Hair follicle dermal papilla cell (primary cell): ENCODE results near the gene MBTPS1. TPM values are rescaled to one million over a fixed set of nuclear protein-coding genes. Genes with fewer than 3 reads are reported as not detected.

Experiments
- small RNA-seq: library from RNA; depleted of rRNA; stranded (forward); fragments of <200 nt; gene quantifications from one replicate; pipeline ENCODE3, GENCODE V24; 2012
- total RNA-seq: library from RNA; depleted of rRNA; stranded (reverse); fragments of >200 nt; gene quantifications from 2 replicates; pipeline ENCODE4 v1.2.3, GENCODE V29; 2012

Gene MBTPS1
- total RNA-seq: 127 and 153 TPM in 2 replicates

GRCh38 chr16:84116720-84117493 lies at the start of gene MBTPS1:
Gene MBTPS1, minus strand, starts transcription at chr16:84116942. Its CDS starts 15,159 bp downstream, at chr16:84101783.

GRCh38 chr16:84144859-84145639 lies 28.3 kb upstream of the MBTPS1 start, which contains the start of the genes DNAAF1 and HSDL1:
Gene DNAAF1, plus strand, starts transcription at chr16:84145308. Its CDS starts 133 bp downstream, at chr16:84145441.
Gene HSDL1, minus strand, starts transcription at chr16:84145177. Its CDS starts 13,856 bp downstream, at chr16:84131321.

DNA sequence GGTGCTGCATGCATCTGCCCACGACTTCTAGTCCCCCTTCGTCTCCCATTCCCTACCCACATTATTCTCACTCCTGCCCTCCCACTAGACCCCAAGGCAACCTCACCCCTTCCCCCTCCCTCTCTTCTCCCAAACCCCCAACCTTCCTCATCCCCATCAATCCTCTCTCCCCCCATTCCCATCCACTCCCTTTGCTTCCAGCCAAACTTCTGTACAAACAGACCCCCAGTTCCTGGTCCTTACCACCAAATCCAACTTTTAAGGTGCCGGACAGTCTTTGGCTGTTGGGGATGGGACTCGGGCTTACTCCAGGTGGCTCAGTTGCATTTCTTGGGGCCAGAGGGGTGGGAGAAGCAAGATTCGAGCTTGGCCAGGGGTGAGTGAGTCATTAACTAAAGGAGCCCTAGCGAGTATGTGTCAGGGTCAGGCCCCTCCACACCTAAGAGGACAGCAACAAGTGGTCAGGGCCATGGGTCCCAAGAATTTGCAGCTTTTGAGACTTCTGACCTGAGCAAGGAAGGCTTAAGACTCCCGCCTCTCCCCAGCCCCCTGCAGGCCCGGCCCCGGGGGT lies 74.3 kb downstream of the MBTPS1 start, which contains the start of gene SLC38A8:
Gene SLC38A8, minus strand, starts transcription at position 488 of the 571 bp plus-strand sequence. CDS start 638 bp downstream, outside the sequence.

Small RNA genes lying within 50 kb of the gene (small RNA-seq; reads per million reads assigned to genes)
- not detected for gene RNA5SP432

Other genes with a start within 250 kb of the MBTPS1 start
- gene MLYCD, start 217.8 kb downstream of the MBTPS1 start, total RNA-seq: 3.6 and 4.9 TPM in 2 replicates
- 2.8 and 3.9 TPM in 2 replicates for gene OSGIN1, start 163.7 kb downstream of the MBTPS1 start, total RNA-seq
- gene NECAB2, start 148.7 kb downstream of the MBTPS1 start, total RNA-seq: under 0.01 and 0.12 TPM in 2 replicates
- gene SLC38A8, start 74.1 kb downstream of the MBTPS1 start, total RNA-seq: not detected in 2 replicates
- gene HSDL1, start 28.2 kb upstream of the MBTPS1 start, total RNA-seq: 13.6 and 16.7 TPM in 2 replicates
- gene DNAAF1, start 28.4 kb upstream of the MBTPS1 start, total RNA-seq: 0.49 TPM in 1 of 2 replicates, not detected in the other
- gene TAF1C, start 70.1 kb upstream of the MBTPS1 start, total RNA-seq: 26.8 and 40.2 TPM in 2 replicates
- not detected in 2 replicates for gene ADAD2, start 74.2 kb upstream of the MBTPS1 start, total RNA-seq
- not detected in 2 replicates for gene KCNG4, start 123.1 kb upstream of the MBTPS1 start, total RNA-seq
- gene WFDC1, start 177.9 kb upstream of the MBTPS1 start, total RNA-seq: 10.4 and 15.1 TPM in 2 replicates